Measurements from ENCODE around the gene ZRANB3. TPM values are rescaled to one million over a fixed set of nuclear protein-coding genes. Genes with fewer than 3 reads are reported as not detected.

ZRANB3 gene
- total and polyA plus RNA-seq, 2 experiments from 2014 or later = 3.6 to 10.4 TPM

DNA sequence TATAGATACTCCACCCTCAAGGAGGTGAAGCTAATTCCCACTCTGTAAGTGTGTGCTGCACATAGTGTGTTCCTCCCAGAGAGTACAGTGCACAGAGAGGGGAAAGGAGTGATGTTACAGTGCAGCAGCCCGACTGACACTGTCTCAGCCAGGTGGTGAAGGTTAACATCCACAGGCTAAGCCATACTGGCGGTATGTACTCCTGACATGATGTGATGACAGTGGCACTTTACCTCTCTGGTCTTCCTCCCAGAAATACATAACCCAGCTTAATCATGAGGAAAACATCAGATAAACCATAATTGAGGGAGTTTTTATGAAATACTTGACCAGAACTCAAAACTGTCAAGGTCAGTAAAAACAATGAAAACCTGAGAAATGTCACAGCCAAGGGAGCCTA lies 371.8 kb downstream of the ZRANB3 start:
- DNase-seq (ENCODE audit: low spot score) = no peak
- TF ChIP-seq EZH2phosphoT487 (IDR thresholded peaks at IDR 0.05; ENCODE audit: low read depth, severe bottlenecking, unreplicated experiment) (no peak), EZH2 (IDR thresholded peaks at IDR 0.05; ENCODE audit: borderline replicate concordance) (no peak)
- TF ChIP-seq, protein P1, sequence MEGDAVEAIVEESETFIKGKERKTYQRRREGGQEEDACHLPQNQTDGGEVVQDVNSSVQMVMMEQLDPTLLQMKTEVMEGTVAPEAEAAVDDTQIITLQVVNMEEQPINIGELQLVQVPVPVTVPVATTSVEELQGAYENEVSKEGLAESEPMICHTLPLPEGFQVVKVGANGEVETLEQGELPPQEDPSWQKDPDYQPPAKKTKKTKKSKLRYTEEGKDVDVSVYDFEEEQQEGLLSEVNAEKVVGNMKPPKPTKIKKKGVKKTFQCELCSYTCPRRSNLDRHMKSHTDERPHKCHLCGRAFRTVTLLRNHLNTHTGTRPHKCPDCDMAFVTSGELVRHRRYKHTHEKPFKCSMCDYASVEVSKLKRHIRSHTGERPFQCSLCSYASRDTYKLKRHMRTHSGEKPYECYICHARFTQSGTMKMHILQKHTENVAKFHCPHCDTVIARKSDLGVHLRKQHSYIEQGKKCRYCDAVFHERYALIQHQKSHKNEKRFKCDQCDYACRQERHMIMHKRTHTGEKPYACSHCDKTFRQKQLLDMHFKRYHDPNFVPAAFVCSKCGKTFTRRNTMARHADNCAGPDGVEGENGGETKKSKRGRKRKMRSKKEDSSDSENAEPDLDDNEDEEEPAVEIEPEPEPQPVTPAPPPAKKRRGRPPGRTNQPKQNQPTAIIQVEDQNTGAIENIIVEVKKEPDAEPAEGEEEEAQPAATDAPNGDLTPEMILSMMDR (IDR thresholded peaks at IDR 0.05; ENCODE audit: poor library complexity) = no peak
- no peaks in the 10 kb centered on the region for H3K36me3 ChIP-seq (replicated peaks; ENCODE audit: insufficient read depth, low read depth)

DNA sequence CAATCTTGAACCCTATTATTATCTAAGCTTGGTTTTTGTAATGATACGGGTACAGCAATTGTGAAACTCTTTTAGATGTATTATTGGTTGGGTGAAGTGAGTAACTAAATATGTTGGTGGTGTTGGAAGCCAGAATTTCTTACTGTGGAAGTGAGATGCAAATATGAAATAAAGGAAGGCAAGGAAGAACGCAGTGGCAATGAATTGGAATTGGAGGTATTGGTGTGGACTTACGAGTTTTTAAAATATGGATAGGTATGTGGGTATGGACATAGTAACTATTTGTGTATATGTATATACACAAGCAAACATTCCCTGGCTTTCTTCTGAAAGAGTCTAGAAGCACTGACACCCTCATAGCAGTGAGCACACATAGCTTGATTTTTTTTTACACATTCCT lies 373.2 kb downstream of the ZRANB3 start:
- Histone ChIP-seq H3K4me3 (no peak overlapping the region), H3K79me2 (no peaks in the 10 kb centered on the region), H3K9me3 (ENCODE audit: low read depth) (no peaks in the 10 kb centered on the region), H3K4me1 (ENCODE audit: insufficient read depth) (no peaks in the 10 kb centered on the region), H3K9me2 (replicated peaks; ENCODE audit: insufficient read depth) (no peaks in the 10 kb centered on the region), H3K4me2 (no peak overlapping the region), H4K20me1 (ENCODE audit: insufficient read depth, poor library complexity, severe bottlenecking) (no peaks in the 10 kb centered on the region), H3K36me3 (replicated peaks; ENCODE audit: insufficient read depth, low read depth) (no peaks in the 10 kb centered on the region), H3K27ac (no peak overlapping the region), H3K27me3 (no peaks in the 10 kb centered on the region), H2AFZ (no peak overlapping the region)
- DNase-seq (ENCODE audit: low spot score) = no peak
- TF ChIP-seq EZH2phosphoT487 (IDR thresholded peaks at IDR 0.05; ENCODE audit: low read depth, severe bottlenecking, unreplicated experiment) = no peak
- TF ChIP-seq, protein P1 (IDR thresholded peaks at IDR 0.05; ENCODE audit: poor library complexity) = no peak
- TF ChIP-seq EZH2 (IDR thresholded peaks at IDR 0.05; ENCODE audit: borderline replicate concordance) = no peak
- 99% methylated on average over 3 of the region's 3 CpGs for WGBS (ENCODE audit: low lambda C conversion rate, missing lambda C conversion rate)

More for the DNA sequence above, 371.8 kb downstream of the ZRANB3 start:
- no peaks in the 10 kb centered on the region for H3K9me2 ChIP-seq (replicated peaks; ENCODE audit: insufficient read depth)
- 96% methylated on average over 2 of the region's 2 CpGs for WGBS (ENCODE audit: low lambda C conversion rate, missing lambda C conversion rate)
- H3K4me1 ChIP-seq (ENCODE audit: insufficient read depth) = no peaks in the 10 kb centered on the region
- no peaks in the 10 kb centered on the region for H3K79me2 ChIP-seq
- no peaks in the 10 kb centered on the region for H3K27me3 ChIP-seq
- H3K4me2 ChIP-seq = no peak overlapping the region
- no peak overlapping the region for H2AFZ ChIP-seq
- no peak overlapping the region for H3K4me3 ChIP-seq
- H3K9me3 ChIP-seq (ENCODE audit: low read depth) = no peaks in the 10 kb centered on the region
- no peak overlapping the region for H3K27ac ChIP-seq
- no peaks in the 10 kb centered on the region for H4K20me1 ChIP-seq (ENCODE audit: insufficient read depth, poor library complexity, severe bottlenecking)

DNA sequence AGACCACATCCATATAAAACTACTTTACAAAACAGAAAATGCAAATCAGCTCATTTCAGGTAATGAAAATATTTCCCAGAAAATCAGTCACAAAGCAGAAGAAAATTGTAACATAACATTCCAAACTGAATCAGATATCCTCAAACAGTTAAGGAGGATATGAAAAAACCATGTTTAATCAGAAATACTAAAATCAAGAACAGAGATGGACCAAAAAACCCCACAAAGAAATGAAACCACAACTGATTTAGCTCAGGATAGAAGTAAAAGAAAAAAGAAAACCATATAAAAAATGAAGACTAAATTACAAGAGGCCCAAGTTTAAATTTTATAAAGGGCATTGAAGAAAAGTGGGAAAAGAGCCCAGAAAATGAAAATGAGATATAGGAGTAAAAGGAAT lies 376.1 kb downstream of the ZRANB3 start:
- Histone ChIP-seq H4K20me1 (ENCODE audit: insufficient read depth, poor library complexity, severe bottlenecking) (no peaks in the 10 kb centered on the region), H3K27ac (no peak overlapping the region), H3K9me2 (replicated peaks; ENCODE audit: insufficient read depth) (no peaks in the 10 kb centered on the region), H3K27me3 (no peaks in the 10 kb centered on the region), H3K4me1 (ENCODE audit: insufficient read depth) (peaks cover 9% of the 10 kb centered on the region), H3K4me2 (no peak overlapping the region), H3K9me3 (ENCODE audit: low read depth) (no peaks in the 10 kb centered on the region), H3K79me2 (no peaks in the 10 kb centered on the region), H2AFZ (no peak overlapping the region), H3K4me3 (no peak overlapping the region), H3K36me3 (replicated peaks; ENCODE audit: insufficient read depth, low read depth) (no peaks in the 10 kb centered on the region)
- no peak for DNase-seq (ENCODE audit: low spot score)
- TF ChIP-seq EZH2 (IDR thresholded peaks at IDR 0.05; ENCODE audit: borderline replicate concordance) = no peak
- TF ChIP-seq EZH2phosphoT487 (IDR thresholded peaks at IDR 0.05; ENCODE audit: low read depth, severe bottlenecking, unreplicated experiment) = no peak
- TF ChIP-seq, protein P1 (IDR thresholded peaks at IDR 0.05; ENCODE audit: poor library complexity) = no peak

DNA sequence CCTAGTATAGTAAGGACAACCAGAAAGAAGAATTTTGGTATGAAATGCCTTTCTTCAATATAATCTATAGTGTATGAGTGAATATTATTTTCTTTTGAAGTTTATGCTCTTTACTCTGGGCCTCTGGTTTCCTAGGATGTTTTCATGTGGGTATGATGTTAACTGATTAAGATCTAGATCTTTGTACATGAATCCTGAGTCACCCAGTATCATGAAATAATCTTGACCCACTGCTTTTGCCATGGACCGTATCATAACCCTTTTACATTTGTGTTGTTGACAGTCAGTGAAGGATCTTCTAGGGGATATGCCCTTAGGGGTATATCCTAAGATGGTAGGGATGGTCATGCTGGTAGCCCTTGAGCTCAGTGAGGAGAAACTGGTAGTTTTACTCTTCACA lies 378.7 kb downstream of the ZRANB3 start:
- Histone ChIP-seq H3K4me2 (no peak overlapping the region), H4K20me1 (ENCODE audit: insufficient read depth, poor library complexity, severe bottlenecking) (no peaks in the 10 kb centered on the region), H2AFZ (no peak overlapping the region), H3K9me2 (replicated peaks; ENCODE audit: insufficient read depth) (no peaks in the 10 kb centered on the region), H3K4me1 (ENCODE audit: insufficient read depth) (peaks cover 20% of the 10 kb centered on the region), H3K27ac (no peak overlapping the region), H3K36me3 (replicated peaks; ENCODE audit: insufficient read depth, low read depth) (no peaks in the 10 kb centered on the region), H3K9me3 (ENCODE audit: low read depth) (no peaks in the 10 kb centered on the region), H3K4me3 (no peak overlapping the region), H3K79me2 (peaks cover 5% of the 10 kb centered on the region), H3K27me3 (no peaks in the 10 kb centered on the region)
- 96% methylated on average over 1 of the region's 1 CpG for WGBS (ENCODE audit: low lambda C conversion rate, missing lambda C conversion rate)
- TF ChIP-seq EZH2phosphoT487 (IDR thresholded peaks at IDR 0.05; ENCODE audit: low read depth, severe bottlenecking, unreplicated experiment) (no peak), EZH2 (IDR thresholded peaks at IDR 0.05; ENCODE audit: borderline replicate concordance) (no peak)
- TF ChIP-seq, protein P1 (IDR thresholded peaks at IDR 0.05; ENCODE audit: poor library complexity) = no peak
- no peak for DNase-seq (ENCODE audit: low spot score)

Measured in hepatocyte (in vitro differentiated cells).